GM21723 (cell line): ENCODE measurements around the gene NACC1.
A peak's percentile ranks its signal among the peaks of the same experiment; 100 is the strongest.
"Not testable (repeated sequence)": the region's sequence is repeated elsewhere in the genome, so short reads cannot be mapped to it uniquely, and the experiment has no call there.

Experiments
- ATAC-seq: cut with Tn5 transposase; IDR thresholded peaks from one replicate; pipeline ENCODE4 v1.9.1; 2021; ENCODE audit warnings: mild to moderate bottlenecking, moderate library complexity; ENCODE audit not compliant: unreplicated experiment

NACC1 gene

GRCh38 chr19:13138171-13138915, 20.3 kb downstream of the NACC1 start:
- no peak for ATAC-seq

- ATAC-seq: no peak
Observed at GRCh38 chr19:13138916-13139198, 20.8 kb downstream of the NACC1 start.

GRCh38 chr19:13139633-13140311, 21.7 kb downstream of the NACC1 start:
- no peak for ATAC-seq

- ATAC-seq: no peak
Observed at GRCh38 chr19:13146763-13147563, 28.9 kb downstream of the NACC1 start.

GRCh38 chr19:13149173-13149627, 31.1 kb downstream of the NACC1 start:
- ATAC-seq: not testable (repeated sequence)

GRCh38 chr19:13149628-13150186, 31.6 kb downstream of the NACC1 start:
- ATAC-seq: peak; percentile 2

GRCh38 chr19:13150187-13150930, 32.3 kb downstream of the NACC1 start, which contains the start of the genes IER2 and STX10:
TSS of gene IER2 (plus strand) at chr19:13150411. CDS start at chr19:13153187, 2,776 bp downstream.
TSS of gene STX10 (minus strand) at chr19:13150375. CDS start at chr19:13150173, 202 bp downstream.
- peak; percentile 35 for ATAC-seq

- no peak for ATAC-seq
Observed at GRCh38 chr19:13150931-13151604, 33.0 kb downstream of the NACC1 start.

- peak; percentile 34 for ATAC-seq
Observed at GRCh38 chr19:13151605-13152355, 33.7 kb downstream of the NACC1 start.

- ATAC-seq: peak; percentile 8
Observed at GRCh38 chr19:13152356-13152973, 34.4 kb downstream of the NACC1 start.

- ATAC-seq: peak; percentile 32
Observed at GRCh38 chr19:13152974-13153568, 35.0 kb downstream of the NACC1 start.

GRCh38 chr19:13153569-13154240, 35.6 kb downstream of the NACC1 start:
- no peak for ATAC-seq

GRCh38 chr19:13154241-13154778, 36.2 kb downstream of the NACC1 start:
- no peak for ATAC-seq

GRCh38 chr19:13154911-13155471, 36.9 kb downstream of the NACC1 start:
- ATAC-seq: no peak

- ATAC-seq: no peak
Observed at GRCh38 chr19:13155472-13156359, 37.7 kb downstream of the NACC1 start.

- no peak for ATAC-seq
Observed at GRCh38 chr19:13159713-13160112, 41.6 kb downstream of the NACC1 start.
